DMS79 treated with DMSO at 0.1 percent for 48 hours (cell line): Measurements from ENCODE around the gene PHF21B.

Source experiments
- DNase-seq: peaks from one replicate; lab custom pipeline; 2025; lab: John Stamatoyannopoulos, UW

The PHF21B gene

GRCh38 chr22:44840611-44841322 is 169.0 kb downstream of the PHF21B start:
- no peak for DNase-seq

- DNase-seq: no peak
These were observed 170.1 kb downstream of the PHF21B start for GRCh38 chr22:44839721-44840120.

GRCh38 chr22:44839061-44839460 is 170.7 kb downstream of the PHF21B start:
- DNase-seq: no peak

- no peak for DNase-seq
These were observed 171.3 kb downstream of the PHF21B start for GRCh38 chr22:44838316-44839016.

- DNase-seq: no peak
These were observed 172.3 kb downstream of the PHF21B start for GRCh38 chr22:44837481-44837880.

GRCh38 chr22:44834065-44834464 is 175.7 kb downstream of the PHF21B start:
- no peak for DNase-seq

GRCh38 chr22:44831885-44832284 is 177.9 kb downstream of the PHF21B start:
- DNase-seq: no peak
